HG03108 (cell line): Measurements from ENCODE around the gene SAFB2.

Experiments
- ATAC-seq: cut with Tn5 transposase; IDR thresholded peaks from one replicate; pipeline ENCODE4 v1.9.1; 2021; ENCODE audit warnings: moderate library complexity; ENCODE audit not compliant: unreplicated experiment

SAFB2 gene

GRCh38 chr19:5585461-5586299, 36.9 kb downstream of the SAFB2 start:
- no peak for ATAC-seq

GRCh38 chr19:5580161-5580571, 42.4 kb downstream of the SAFB2 start:
- no peak for ATAC-seq

- ATAC-seq: no peak
Measured at GRCh38 chr19:5579697-5580096, 42.9 kb downstream of the SAFB2 start.

DNA sequence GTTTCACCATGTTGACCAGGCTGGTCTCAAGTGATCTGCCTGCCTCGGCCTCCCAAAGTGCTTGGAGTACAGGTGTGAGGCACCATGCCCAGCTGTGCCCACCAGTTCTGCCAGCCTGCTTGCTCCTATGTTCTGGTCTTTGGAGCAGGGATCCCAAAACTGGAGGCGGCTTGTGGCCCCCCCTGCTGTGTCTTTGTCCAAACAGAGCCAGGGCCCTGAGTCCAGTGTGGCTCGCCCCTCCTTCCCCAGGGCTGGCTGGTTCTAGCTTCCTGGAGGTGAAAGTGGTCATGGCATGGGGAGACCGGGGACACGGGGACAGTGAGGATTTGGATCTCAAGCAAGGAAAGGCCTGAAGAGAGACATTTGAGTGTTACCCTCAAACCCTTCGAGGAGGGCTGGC, 43.3 kb downstream of the SAFB2 start:
- ATAC-seq: no peak

GRCh38 chr19:5578097-5578846, 44.3 kb downstream of the SAFB2 start:
- no peak for ATAC-seq

DNA sequence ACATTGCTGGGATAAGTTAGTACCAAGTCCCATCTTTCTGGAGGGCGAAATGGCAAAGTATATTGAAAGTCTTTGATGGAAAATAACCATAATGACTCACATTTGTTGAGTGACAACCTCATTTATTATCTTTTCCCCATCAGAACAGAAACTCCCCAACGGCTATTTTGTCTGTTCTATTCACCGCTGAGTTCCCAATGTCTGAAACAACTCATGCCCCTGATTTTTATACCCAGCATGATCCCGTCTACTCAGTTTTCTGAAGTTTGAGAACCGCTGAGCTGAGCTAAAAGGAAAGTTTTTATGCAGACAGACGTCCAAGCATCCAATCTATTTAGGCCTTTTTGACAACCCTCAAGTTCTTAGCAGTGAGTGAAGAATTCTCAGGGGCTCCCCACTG, 47.0 kb downstream of the SAFB2 start:
- ATAC-seq: no peak

DNA sequence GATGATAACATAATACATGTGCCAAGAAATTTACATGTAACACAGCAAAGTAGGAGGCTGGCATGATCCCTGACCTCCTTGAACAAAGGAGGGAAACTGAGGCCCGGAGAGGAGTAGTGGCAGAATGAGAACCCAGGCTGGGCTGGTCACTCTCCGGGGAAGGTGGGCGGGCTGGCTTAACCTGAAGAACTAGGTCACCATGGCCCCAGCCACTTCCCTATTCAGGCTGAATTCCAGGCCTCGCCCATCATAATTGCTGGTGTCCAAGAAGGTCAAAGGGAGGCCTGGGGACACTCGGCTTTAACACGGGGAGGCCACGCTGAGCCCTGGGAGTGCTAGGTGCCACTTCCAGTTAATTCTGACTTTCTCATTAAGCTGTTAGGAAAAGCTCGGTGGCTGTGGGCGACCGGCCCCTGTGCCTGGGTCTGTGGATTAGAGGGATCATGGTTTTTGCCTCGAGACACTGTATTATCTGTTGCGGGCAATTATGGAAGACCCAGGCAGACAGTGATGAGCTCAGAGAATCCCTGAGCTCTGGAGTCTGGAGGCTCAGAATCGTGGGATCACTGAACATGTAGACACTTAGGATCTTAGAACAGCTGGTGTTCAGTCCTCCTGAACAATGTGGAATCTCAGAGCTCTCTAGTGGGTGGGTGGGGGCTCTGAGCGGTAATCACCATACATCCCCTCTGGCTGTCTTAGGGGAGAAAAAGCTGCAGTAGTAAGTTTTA, 49.9 kb downstream of the SAFB2 start:
- no peak for ATAC-seq

DNA sequence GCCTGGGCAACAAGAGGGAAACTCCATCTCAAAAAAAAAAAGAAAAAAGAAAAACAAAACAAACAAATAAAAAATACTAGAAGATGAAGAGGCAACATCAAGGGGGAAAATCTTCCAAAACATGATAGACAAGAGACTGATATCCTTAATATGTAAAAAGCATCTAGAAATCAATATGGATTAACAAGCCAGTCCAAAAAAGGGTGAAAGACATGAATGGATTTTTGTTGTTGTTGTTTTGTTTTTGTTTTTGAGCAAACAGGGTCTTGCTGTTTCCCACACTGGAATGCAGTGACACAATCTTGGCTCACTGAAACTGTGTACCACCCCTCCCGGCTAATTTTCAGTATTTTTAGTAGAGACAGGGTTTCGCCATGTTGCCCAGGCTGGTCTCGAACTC, 50.8 kb downstream of the SAFB2 start:
- no peak for ATAC-seq

GRCh38 chr19:5567970-5568407, 54.6 kb downstream of the SAFB2 start:
- ATAC-seq: no peak

DNA sequence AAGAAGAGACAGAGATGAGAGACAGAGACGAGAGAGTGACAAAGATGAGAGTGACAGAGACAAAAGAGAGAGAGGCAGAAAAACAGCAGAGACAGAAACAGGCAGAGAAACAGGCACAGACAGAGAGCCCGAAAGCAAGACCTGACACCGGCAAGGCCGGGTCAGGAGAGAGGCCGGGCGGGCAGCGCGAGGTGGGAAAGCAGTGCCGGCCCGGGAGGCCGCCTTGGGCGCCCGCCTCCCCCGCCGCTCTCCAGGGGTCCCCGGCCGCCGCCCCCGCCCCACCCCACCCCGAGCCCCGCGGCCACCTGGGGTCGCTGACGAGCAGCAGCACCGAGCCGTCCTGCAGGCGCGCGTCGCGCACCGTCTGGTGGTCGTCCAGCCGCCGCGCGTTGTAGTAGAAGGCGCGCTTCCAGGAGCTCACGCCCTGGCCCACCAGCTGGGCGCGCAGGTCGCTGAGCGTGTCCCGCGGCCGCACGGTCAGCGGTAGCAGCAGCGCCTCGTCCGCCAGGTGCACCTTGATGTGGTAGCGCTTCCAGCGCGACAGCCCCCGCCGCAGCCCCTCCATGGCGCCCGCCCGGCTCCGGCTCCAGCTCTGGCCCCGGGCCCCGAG, 55.1 kb downstream of the SAFB2 start, which contains the start of gene TINCR:
TINCR (minus strand) TSS at position 594 of the 610 bp plus-strand sequence.
- ATAC-seq: no peak

- no peak for ATAC-seq
Measured at GRCh38 chr19:5564930-5565329, 57.6 kb downstream of the SAFB2 start.

DNA sequence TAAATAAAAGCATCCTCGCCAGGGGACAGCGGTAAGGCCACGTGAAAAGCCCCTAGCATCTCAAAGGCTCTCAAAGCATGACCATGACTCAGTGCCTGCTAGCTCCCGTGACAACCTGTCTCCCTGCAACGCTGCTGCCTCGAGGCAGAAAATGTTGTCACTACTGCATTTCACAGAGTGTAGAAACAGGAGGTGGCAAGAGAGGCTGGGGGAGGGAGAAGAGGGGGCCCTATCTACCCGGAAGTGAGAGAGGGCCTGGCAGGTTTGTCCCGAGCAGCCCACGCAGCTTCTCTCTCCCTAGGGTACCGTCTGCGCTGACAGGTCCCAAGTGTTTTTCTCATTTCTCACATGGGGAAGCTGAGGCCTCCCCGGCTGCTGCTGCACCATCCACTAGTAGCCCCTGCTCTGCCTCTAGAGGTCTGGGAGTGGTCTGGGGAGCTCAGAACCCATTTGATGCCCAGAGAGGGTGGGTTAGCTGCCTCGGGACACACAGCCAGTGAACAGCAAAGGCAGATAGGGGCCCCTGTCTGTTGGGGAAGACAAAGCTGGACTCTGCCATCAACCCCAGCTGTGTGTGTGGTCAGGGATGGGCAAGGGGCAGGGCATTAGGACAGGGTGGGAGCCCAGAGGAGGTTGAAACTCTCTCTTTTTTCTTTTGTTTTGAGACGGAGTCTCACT, 58.5 kb downstream of the SAFB2 start:
- no peak for ATAC-seq

GRCh38 chr19:5563008-5563431, 59.6 kb downstream of the SAFB2 start:
- no peak for ATAC-seq

- ATAC-seq: no peak
Measured at GRCh38 chr19:5562280-5562679, 60.3 kb downstream of the SAFB2 start.

DNA sequence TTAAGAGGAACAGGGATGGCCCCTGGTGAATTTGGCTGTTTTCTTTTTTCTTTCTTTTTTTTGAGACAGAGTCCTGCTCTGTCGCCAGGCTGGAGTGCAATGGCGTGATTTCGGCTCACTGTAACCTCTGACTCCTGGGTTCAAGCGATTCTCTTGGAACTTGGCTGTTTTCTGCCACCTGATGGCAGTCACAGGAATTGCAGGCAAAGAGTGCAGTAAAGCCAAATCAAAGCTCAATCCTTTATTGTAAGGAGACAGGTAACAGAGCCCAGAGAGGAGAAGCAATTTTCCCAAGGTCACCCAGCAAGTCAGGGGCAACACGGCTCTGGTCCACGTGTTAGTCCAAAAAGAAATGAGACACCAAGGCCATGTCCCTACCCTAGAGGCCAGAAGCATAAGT, 61.0 kb downstream of the SAFB2 start:
- ATAC-seq: no peak

- no peak for ATAC-seq
Measured at GRCh38 chr19:5560156-5560555, 62.4 kb downstream of the SAFB2 start.

GRCh38 chr19:5559804-5560133, 62.8 kb downstream of the SAFB2 start:
- no peak for ATAC-seq

DNA sequence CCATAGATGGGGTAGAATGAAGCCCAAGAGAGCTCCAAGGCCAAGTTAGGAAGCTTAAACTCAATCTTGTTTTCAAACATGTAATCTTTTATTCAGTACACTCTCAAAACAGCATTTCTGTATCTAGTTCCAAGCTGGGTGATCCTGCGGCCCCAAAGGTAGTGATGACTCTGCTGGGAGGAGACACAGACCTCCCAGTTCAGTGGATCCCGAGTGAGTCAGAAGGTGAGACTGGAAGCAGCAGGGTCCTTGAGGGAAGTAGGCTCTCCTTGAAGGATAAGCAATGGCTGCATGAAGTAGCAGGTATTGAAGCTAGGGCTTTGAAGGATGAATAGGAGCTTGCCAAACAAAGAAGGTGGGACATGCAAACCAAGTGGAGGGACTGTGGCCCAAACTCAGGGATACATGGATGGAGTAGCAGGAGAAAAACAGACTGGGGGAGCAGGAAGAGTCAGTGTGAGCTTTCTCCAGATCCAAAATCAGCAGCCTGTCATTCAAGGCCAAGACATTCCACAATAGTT, 64.4 kb downstream of the SAFB2 start:
- ATAC-seq: no peak

- ATAC-seq: no peak
Measured at GRCh38 chr19:5557691-5558090, 64.9 kb downstream of the SAFB2 start.

GRCh38 chr19:5554828-5555227, 67.7 kb downstream of the SAFB2 start:
- no peak for ATAC-seq
